Psoas muscle (tissue), 8 donors: ENCODE results near the gene PRMT1. TPM values are rescaled to one million over a fixed set of nuclear protein-coding genes. Genes with fewer than 3 reads are reported as not detected.

Source experiments
- ATAC-seq, 4 donors: fragments of 200-7000 bp; cut with Tn5 transposase; one replicate each; pipeline ENCODE4 v1.9.1; 2020; ENCODE audit warnings: moderate library complexity in 3 of 4, mild to moderate bottlenecking in 2 of 4
- DNase-seq, 2 donors: peaks; one replicate each; pipeline ENCODE4 v3.0.0-alpha.2; 2020
- H3K27ac ChIP-seq: fragments of 200-600 bp; one replicate; pipeline ENCODE4 v1.8.0; 2022
- H3K27me3 ChIP-seq, 3 donors: fragments of 200-600 bp in 1 of 3; one replicate each; pipeline versions ENCODE4 v1.6.1 to v1.8.0; 2013 to 2022; ENCODE audit warnings: low read length in 2 of 3, mild to moderate bottlenecking in 2 of 3, moderate library complexity in 1 of 3; ENCODE audit not compliant: insufficient read depth in 3 of 3
- H3K36me3 ChIP-seq, 2 donors: fragments of 200-600 bp in 1 of 2; one replicate each; pipeline versions ENCODE4 v1.6.1 to v1.8.0; 2013 to 2022; ENCODE audit warnings: low read depth in 1 of 2, mild to moderate bottlenecking in 1 of 2, moderate library complexity in 1 of 2; ENCODE audit not compliant: insufficient read depth in 1 of 2
- H3K4me1 ChIP-seq: fragments of 200-600 bp; one replicate; pipeline ENCODE4 v1.8.0; 2022
- H3K4me3 ChIP-seq: fragments of 200-600 bp; one replicate; pipeline ENCODE4 v1.8.0; 2022; ENCODE audit warnings: mild to moderate bottlenecking
- H3K9me3 ChIP-seq: fragments of 200-600 bp; one replicate; pipeline ENCODE4 v1.8.0; 2022
- CTCF ChIP-seq: fragments of 200-600 bp; IDR thresholded peaks from one replicate; pipeline ENCODE4 v1.8.0; 2022; ENCODE audit warnings: antibody characterized with exemption
- WGBS, 3 donors: extraction: QIAGEN DNeasy Blood & Tissue Kit; methylation state at CpG; one replicate each; pipeline versions ENCODE4 v1.1.6 to v1.1.7; 2013; 5-methylcytosine and 5-hydroxymethylcytosine counted together
- intact Hi-C, 2 donors: fragments of 100-400 bp; cut with DNase I; formaldehyde crosslinking; loops; one replicate each; pipeline versions ENCODE4 v1.11.0 to v1.14.2; 2022
- polyA plus RNA-seq, 3 donors: library from polyadenylated mRNA; stranded (reverse); fragments of 200-250 nt; gene quantifications; one replicate each; pipeline ENCODE4 v1.2.3, GENCODE V29; 2013
- total RNA-seq, 4 donors: library from RNA; stranded (reverse); fragmentation: NEBNext Ultra II Directional in 2 of 4; extraction: Animal tissue kit (Norgen Biotek cat#: 25700) in 2 of 4; gene quantifications; one replicate each; pipeline versions ENCODE4 v1.2.1 to v1.2.4, GENCODE V29; 2021 to 2023
- donor health status: healthy with polysubstance abuse.
- donor health status: DM: no; HTN: no; CAD: no; lungs with moderate emphysema.
- donor health status: Bipolar disorder and iron deficiency.
- donor health status: healthy.
- donor health status: DM: yes; HTN: yes; CAD: no.
- donor health status: DM: no; HTN: no; CAD: no.
- donor health status: DM: no; HTN: no; CAD: no.
- donor health status: DM: yes; HTN: yes; CAD: no.

The PRMT1 gene
- total and polyA plus RNA-seq, 7 donors = 139 to 424 (median 208) TPM

DNA sequence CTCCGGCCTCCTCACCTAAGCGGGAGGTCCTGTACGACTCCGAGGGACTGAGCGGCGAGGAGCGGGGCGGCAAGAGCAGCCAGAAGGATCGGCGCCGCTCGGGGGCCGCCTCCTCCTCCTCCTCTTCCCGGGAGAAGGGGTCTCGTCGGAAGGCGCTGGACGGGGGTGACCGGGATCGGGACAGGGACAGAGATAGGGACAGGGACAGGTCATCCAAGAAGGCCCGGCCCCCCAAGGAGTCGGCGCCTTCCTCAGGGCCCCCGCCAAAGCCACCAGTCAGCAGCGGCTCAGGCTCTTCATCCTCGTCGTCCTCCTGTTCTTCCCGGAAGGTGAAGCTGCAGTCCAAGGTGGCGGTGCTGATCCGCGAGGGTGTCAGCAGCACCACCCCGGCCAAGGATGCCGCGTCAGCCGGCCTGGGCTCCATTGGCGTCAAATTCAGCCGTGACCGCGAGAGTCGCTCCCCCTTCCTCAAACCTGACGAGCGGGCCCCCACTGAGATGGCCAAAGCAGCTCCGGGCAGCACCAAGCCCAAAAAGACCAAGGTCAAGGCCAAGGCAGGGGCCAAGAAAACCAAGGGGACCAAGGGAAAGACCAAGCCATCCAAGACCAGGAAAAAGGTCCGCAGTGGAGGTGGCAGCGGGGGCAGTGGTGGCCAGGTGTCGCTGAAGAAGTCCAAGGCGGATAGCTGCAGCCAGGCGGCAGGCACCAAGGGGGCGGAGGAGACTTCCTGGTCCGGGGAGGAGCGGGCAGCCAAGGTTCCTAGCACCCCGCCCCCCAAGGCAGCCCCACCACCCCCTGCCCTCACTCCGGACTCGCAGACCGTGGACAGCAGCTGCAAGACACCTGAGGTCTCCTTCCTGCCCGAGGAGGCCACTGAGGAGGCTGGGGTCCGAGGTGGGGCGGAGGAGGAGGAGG lies 24.3 kb upstream of the PRMT1 start:
- Histone ChIP-seq H3K27me3 (no peaks in the 10 kb centered on the region), H3K9me3 (no peaks in the 10 kb centered on the region), H3K4me1 (no peaks in the 10 kb centered on the region), H3K27ac (no peak overlapping the region), H3K36me3 (peaks cover 9 to 90% of the 10 kb centered on the region in 2 donors), H3K4me3 (no peak overlapping the region)
- ATAC-seq = no peak
- intact Hi-C loops = no loop called here
- no peak for DNase-seq
- 92 to 93% (median 92%) methylated on average over 51 to 58 of the region's 58 CpGs for WGBS, 3 donors
- TF ChIP-seq CTCF = no peak

- H3K36me3 ChIP-seq = peaks cover 9 to 90% of the 10 kb centered on the region in 2 donors
- no peak overlapping the region for H3K27ac ChIP-seq
- TF ChIP-seq CTCF = no peak
- no peaks in the 10 kb centered on the region for H3K9me3 ChIP-seq
- ATAC-seq = peak in 1 of 4 donors; percentile 8
- H3K4me1 ChIP-seq = no peaks in the 10 kb centered on the region
- DNase-seq = no peak
- 72 to 76% (median 75%) methylated on average over 13 of the region's 13 CpGs for WGBS, 3 donors
- no peak overlapping the region for H3K4me3 ChIP-seq
- intact Hi-C loops = no loop called here
- H3K27me3 ChIP-seq = no peaks in the 10 kb centered on the region
Measured at GRCh38 chr19:49653466-49653806, 23.6 kb upstream of the PRMT1 start.

DNA sequence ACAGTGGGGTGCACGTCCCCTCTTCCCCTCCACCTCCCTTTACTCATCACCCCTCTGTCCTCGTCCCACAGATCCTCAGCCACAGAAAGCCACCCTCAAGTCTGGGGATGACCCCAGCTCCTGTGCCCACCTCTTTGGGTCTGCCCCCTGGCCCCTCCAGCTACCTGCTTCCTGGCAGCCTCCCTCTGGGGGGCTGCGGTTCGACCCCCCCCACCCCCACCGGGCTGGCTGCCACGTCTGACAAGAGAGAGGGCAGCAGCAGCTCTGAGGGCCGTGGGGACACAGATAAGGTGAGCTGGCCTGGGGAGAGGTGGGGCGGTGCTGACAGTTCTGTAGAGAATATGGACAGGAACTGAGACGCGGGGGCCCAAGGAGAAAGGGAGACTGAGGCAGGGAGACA lies 22.5 kb upstream of the PRMT1 start:
- H3K4me1 ChIP-seq = no peaks in the 10 kb centered on the region
- H3K36me3 ChIP-seq = peaks cover 9 to 93% of the 10 kb centered on the region in 2 donors
- ATAC-seq (no peak), DNase-seq (no peak)
- H3K9me3 ChIP-seq = no peaks in the 10 kb centered on the region
- no peak for TF ChIP-seq CTCF
- intact Hi-C loops = no loop called here
- no peak overlapping the region for H3K27ac ChIP-seq
- no peak overlapping the region for H3K4me3 ChIP-seq
- no peaks in the 10 kb centered on the region for H3K27me3 ChIP-seq
- 80 to 87% (median 83%) methylated on average over 10 of the region's 10 CpGs for WGBS, 3 donors

DNA sequence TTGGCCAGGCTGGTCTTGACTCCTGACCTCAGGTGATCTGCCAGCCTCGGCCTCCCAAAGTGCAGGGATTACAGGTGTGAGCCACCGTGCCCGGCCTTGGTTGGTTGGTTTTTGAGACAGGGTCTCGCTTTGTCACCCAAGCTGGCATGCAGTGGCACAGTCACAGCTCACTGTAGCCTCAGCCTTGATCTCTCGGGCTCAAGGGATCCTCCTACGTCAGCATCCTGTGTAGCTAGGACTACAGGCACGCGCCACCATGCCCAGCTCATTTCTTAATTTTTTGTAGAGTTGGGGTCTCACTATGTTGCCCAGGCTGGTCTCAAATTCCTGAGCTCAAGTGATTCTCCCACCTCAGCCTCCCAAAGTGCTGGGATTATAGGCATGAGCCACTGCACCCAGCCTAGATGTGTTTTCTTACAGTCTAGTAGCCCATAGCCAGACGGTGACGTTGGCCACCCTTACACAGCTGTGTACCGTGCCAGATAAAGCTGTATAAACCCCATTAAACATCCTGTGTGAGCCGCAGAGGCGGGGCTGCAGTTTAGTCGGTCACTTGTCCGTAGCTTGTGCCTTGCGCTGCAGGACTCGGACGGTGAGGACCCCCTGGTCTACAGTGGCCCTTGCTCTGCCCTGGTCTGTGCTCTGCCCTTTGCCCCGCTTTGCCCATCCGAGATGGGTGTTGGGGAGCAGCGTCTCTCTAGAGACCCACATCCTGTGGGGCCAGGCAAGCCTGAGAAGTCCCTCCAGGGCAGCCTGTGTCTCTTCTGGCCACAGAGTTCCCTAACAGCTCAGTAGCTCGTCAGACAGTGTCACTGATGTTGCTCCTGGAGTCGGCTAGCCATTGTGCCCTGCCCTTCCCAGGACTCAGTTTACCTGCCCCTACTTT lies 21.3 kb upstream of the PRMT1 start:
- TF ChIP-seq CTCF = no peak
- Histone ChIP-seq H3K36me3 (peaks cover 9 to 91% of the 10 kb centered on the region in 2 donors), H3K27ac (no peak overlapping the region), H3K27me3 (no peaks in the 10 kb centered on the region), H3K9me3 (no peaks in the 10 kb centered on the region), H3K4me3 (no peak overlapping the region), H3K4me1 (no peaks in the 10 kb centered on the region)
- no peak for DNase-seq
- intact Hi-C loops = no loop called here
- 87% methylated on average over 23 of the region's 23 CpGs for WGBS, 3 donors
- ATAC-seq = no peak
